Activated naive CD4-positive, alpha-beta T cell treated with anti-CD3 and anti-CD28 coated beads, Interleukin-2, amount 50 U/mL, for 24 hours (primary cell): ENCODE measurements around the gene SSR4.

Source experiments
- H3K27ac Mint-ChIP-seq: one replicate; pipeline ENCODE4 v1.8.0; 2021; ENCODE audit warnings: mild to moderate bottlenecking, mixed read lengths
- H3K27me3 Mint-ChIP-seq: one replicate; pipeline ENCODE4 v1.8.0; 2021; ENCODE audit warnings: mixed read lengths
- H3K36me3 Mint-ChIP-seq: one replicate; pipeline ENCODE4 v1.8.0; 2021; ENCODE audit warnings: mixed read lengths
- H3K4me1 Mint-ChIP-seq: one replicate; pipeline ENCODE4 v1.8.0; 2021; ENCODE audit warnings: mixed read lengths
- H3K4me3 Mint-ChIP-seq: one replicate; pipeline ENCODE4 v1.8.0; 2021; ENCODE audit warnings: mild to moderate bottlenecking, mixed read lengths
- H3K9me3 Mint-ChIP-seq: one replicate; pipeline ENCODE4 v1.8.0; 2021; ENCODE audit warnings: mixed read lengths

Gene SSR4

GRCh38 chrX:153775293-153776119, 19.0 kb upstream of the SSR4 start:
- peaks cover 5% of the 10 kb centered on the region for H3K4me1 Mint-ChIP-seq
- no peaks in the 10 kb centered on the region for H3K36me3 Mint-ChIP-seq
- no peak overlapping the region for H3K4me3 Mint-ChIP-seq
- H3K9me3 Mint-ChIP-seq: no peaks in the 10 kb centered on the region
- H3K27me3 Mint-ChIP-seq: no peaks in the 10 kb centered on the region
- H3K27ac Mint-ChIP-seq: no peak overlapping the region

DNA sequence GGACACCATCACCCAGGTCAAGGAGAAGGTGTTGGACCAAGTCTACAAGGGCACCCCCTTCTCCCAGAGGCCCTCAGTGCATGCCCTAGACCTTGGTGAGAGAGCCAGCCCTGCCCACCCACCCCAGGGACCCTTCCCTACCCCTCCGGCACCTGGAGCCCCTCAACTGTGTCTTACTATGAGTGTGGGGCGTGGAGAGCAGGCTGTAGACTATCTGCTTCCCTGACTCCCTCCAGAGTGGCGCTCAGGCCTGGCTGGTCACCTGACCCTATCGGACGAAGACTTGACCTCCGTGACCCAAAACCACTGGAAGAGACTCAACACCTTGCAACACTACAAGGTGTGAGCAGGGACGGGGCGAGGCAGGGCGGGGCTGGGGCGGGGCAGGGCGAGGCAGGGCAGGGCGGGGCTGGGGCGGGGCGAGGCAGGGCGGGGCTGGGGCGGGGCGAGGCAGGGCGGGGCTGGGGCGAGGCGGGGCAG, 18.3 kb upstream of the SSR4 start:
- Mint-ChIP-seq H3K27ac (no peak overlapping the region), H3K4me1 (peaks cover 5% of the 10 kb centered on the region), H3K4me3 (no peak overlapping the region), H3K9me3 (no peaks in the 10 kb centered on the region), H3K36me3 (no peaks in the 10 kb centered on the region), H3K27me3 (no peaks in the 10 kb centered on the region)

DNA sequence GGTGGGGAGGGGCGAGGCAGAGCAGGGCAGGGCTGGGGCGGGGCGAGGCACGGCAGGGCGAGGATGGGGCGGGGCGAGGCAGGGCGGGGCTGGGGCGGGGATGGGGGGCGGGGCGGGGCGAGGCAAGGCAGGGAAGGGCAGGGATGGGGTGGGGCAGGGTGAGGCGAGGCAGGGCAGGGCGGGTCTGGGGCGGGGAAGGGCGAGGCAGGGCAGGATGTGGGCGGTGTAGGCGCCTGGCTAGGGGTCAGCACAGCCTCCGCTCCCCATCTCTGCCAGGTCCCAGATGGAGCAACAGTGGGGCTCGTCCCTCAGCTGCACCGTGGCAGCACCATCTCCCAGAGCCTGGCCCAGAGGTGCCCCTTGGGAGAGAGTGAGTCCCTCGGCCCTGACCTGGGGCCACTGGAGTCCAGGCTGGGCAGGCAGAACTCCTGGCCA, 17.8 kb upstream of the SSR4 start:
- no peak overlapping the region for H3K4me3 Mint-ChIP-seq
- H3K4me1 Mint-ChIP-seq: peaks cover 5% of the 10 kb centered on the region
- no peaks in the 10 kb centered on the region for H3K36me3 Mint-ChIP-seq
- no peaks in the 10 kb centered on the region for H3K9me3 Mint-ChIP-seq
- no peaks in the 10 kb centered on the region for H3K27me3 Mint-ChIP-seq
- no peak overlapping the region for H3K27ac Mint-ChIP-seq

DNA sequence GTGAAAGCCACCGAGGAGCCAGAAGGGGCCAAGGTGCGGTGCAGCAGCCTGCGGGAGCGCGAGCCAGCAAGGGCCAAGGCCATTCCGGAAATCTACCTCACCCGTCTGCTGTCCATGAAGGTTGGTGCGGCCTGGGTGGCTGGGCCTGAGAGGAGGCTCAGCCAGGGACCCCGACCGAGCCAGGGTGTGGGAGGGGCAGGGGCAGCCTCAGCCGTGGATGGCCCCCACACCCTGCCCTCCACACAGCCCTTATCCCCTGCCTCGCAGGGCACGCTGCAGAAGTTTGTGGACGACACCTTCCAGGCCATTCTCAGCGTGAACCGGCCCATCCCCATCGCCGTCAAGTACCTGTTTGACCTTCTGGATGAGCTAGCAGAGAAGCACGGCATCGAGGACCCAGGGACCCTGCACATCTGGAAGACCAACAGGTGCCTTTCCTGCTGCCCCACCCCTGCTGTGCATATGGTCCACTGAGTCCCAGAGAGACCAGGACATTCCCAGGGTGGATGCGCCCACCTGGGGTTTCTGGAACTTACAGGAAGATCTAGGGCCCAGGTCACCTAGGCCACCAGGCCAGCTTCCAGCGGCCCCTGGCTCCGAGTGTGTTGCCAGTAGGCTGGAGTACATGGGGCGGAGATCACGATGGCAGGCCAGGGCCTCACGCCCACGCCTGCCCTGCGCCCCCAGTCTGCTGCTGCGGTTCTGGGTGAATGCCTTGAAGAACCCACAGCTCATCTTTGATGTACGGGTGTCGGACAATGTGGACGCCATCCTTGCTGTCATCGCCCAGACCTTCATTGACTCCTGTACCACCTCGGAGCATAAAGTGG, 17.0 kb upstream of the SSR4 start:
- peaks cover 5% of the 10 kb centered on the region for H3K4me1 Mint-ChIP-seq
- no peaks in the 10 kb centered on the region for H3K27me3 Mint-ChIP-seq
- H3K27ac Mint-ChIP-seq: no peak overlapping the region
- H3K9me3 Mint-ChIP-seq: no peaks in the 10 kb centered on the region
- H3K36me3 Mint-ChIP-seq: no peaks in the 10 kb centered on the region
- no peak overlapping the region for H3K4me3 Mint-ChIP-seq

DNA sequence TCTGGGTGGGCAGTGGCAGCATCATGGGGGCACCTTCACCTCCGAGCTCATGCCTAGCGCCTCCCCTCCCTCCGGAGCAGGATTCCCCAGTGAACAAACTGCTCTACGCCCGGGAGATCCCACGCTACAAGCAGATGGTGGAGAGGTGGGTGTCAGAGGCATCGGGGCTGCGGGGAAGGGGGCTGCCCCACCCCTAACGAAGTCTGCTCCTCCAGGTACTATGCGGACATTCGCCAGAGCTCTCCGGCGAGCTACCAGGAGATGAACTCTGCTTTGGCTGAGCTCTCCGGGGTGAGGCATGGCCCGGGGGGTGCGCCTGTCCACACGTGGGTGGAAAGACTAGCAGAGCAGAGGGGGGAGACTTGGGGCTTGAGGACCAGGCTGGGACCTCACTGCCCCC, 16.3 kb upstream of the SSR4 start:
- no peak overlapping the region for H3K4me3 Mint-ChIP-seq
- no peak overlapping the region for H3K27ac Mint-ChIP-seq
- no peaks in the 10 kb centered on the region for H3K9me3 Mint-ChIP-seq
- peaks cover 5% of the 10 kb centered on the region for H3K4me1 Mint-ChIP-seq
- H3K36me3 Mint-ChIP-seq: no peaks in the 10 kb centered on the region
- H3K27me3 Mint-ChIP-seq: no peaks in the 10 kb centered on the region

DNA sequence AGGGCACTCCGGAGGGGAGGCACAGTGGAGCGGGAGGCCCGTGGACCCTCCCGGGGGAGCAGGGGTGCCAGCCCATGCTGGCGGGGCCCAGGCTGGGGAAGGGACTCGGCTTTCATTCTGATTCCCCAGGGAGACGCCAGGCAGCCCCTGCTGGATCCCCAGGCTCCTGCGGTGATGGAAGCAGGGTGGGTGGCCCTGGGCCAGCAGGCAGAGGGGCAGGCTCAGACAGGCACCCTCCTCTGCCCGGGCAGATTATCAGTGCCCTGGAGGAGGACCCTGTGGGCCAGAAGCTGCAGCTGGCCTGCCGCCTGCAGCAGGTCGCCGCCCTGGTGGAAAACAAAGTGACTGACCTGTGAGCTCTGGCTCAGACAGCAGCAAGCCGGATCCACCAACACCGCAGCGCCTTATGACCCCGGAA, 15.8 kb upstream of the SSR4 start:
- Mint-ChIP-seq H3K4me3 (no peak overlapping the region), H3K27me3 (no peaks in the 10 kb centered on the region), H3K27ac (no peak overlapping the region), H3K9me3 (no peaks in the 10 kb centered on the region), H3K36me3 (no peaks in the 10 kb centered on the region), H3K4me1 (peaks cover 5% of the 10 kb centered on the region)

DNA sequence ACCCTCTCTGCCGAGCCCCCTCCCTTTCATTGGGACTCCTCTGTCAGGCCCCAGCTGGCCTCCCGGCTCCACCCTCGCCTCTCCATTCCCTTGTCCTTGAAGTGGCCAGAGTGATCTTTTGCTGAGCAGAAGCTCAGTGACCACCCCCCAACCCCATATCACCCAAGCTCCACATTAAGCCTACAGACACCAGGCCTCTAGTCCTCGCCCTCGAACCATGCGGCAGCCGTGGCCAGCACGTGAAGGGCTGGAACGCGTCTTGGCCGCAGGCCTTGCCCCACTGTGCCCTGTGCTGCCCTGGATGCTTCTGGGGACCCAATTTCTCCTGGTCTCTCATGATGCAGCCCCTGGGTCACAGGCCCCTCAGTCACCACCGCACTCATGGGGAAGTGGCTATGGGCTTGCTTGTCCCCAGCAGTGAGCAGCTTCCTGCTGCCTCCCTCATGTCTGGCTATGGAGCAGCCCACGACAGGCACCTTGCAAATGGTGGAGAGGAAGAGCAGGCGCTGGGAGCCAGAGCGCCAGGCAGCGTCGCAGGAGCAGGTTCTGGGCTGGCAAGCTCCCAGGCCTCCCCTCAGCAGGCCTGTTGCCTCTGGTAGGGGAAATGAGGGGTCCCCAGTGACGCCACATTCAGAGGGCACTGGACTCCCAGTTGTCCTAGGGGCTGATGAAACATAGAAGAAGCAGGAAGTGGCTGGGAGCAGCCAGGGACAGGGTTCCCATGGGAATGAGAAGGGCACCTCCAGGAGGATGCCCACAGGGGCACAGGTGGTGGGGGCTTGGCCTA, 14.4 kb upstream of the SSR4 start:
- Mint-ChIP-seq H3K4me3 (no peak overlapping the region), H3K27me3 (no peaks in the 10 kb centered on the region), H3K4me1 (peaks cover 5% of the 10 kb centered on the region), H3K27ac (no peak overlapping the region), H3K9me3 (no peaks in the 10 kb centered on the region), H3K36me3 (no peaks in the 10 kb centered on the region)

DNA sequence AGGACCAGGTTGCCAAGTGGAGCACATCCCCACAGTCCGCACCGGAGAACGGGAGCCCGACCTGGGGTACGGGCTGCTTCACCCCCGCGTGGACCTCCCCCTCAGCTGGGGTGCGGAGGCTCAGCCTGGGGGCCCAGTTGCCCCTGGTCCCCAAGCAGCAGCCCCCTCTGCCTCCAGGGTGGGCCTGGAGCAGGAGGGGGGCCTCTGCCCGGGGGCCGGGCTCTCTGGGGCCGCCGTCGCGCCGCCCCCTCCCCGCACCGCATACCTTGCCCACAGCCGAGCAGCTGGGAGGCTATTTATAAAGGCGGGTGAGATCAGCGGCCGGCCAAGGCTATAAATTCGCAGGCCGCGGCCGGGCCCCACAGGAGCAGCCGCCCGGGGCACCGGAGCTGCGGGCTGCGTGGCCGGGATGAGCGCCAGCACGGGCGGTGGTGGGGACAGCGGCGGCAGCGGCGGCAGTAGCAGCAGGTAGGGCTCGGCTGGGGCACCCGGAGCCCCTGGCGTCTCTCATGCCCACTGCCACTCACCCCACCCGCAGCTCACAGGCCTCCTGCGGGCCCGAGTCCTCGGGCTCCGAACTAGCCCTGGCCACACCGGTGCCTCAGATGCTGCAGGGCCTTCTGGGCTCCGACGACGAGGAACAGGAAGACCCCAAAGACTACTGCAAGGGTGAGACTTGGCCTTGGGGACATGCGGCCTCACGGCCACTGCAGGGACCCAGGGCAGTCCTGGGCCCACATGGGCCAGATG, 13.6 kb upstream of the SSR4 start, which contains the start of gene SRPK3:
SRPK3 (plus strand) TSS at position 364 of the 750 bp plus-strand sequence; CDS start at position 410, 46 bp downstream.
- Mint-ChIP-seq H3K4me3 (no peak within 1 kb of the TSS), H3K9me3 (no peaks in the 10 kb centered on the region), H3K36me3 (no peaks in the 10 kb centered on the region), H3K27ac (no peak within 1 kb of the TSS), H3K27me3 (no peaks in the 10 kb centered on the region), H3K4me1 (peaks cover 5% of the 10 kb centered on the region)

DNA sequence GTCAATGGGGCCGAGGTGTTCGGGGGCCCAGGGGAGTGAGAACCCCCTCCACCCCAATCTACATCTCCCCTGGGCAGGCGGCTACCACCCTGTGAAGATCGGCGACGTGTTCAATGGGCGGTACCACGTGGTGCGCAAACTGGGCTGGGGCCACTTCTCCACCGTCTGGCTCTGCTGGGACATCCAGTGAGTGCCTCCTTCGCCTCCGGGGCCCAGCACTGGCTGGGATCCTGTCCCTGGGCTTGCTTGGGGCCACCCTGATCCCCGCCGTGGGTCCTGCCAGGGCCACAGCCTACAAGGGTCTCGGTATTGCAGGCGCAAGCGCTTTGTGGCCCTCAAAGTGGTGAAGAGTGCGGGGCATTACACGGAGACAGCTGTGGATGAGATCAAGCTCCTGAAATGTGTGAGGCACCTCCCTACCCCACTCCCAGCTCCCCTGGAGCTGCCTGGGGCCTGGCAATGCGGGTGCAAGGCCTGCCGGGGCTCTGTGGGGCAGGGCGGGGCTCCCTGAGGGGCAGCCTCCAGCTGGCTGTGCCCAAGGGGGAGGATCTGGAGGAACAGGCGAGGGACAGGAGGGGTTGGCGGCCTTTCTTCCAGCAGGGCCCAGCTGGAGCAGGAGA, 12.9 kb upstream of the SSR4 start:
- no peaks in the 10 kb centered on the region for H3K9me3 Mint-ChIP-seq
- H3K27me3 Mint-ChIP-seq: no peaks in the 10 kb centered on the region
- H3K4me3 Mint-ChIP-seq: no peak overlapping the region
- H3K36me3 Mint-ChIP-seq: no peaks in the 10 kb centered on the region
- no peak overlapping the region for H3K27ac Mint-ChIP-seq
- H3K4me1 Mint-ChIP-seq: peaks cover 5% of the 10 kb centered on the region

DNA sequence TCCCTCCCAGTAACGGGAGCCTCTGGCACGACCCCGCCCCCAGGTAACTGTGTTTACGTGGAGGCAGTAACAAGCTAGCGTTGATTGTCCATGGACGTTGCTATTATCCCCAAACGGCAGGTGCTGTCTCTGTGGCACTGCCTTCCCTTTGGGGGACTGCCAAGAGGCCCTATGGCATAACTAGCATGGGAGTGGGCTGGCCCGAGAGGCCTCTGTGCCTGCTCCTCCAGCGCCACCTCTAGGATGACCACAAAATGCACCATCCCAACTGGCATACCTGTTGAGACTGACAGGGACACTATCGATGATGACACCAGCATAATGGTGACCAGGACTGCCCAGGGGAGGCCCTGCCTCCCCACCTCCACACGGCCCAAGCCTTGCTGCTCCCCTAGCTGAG, 12.2 kb upstream of the SSR4 start:
- no peaks in the 10 kb centered on the region for H3K9me3 Mint-ChIP-seq
- no peak overlapping the region for H3K4me3 Mint-ChIP-seq
- no peaks in the 10 kb centered on the region for H3K27me3 Mint-ChIP-seq
- H3K4me1 Mint-ChIP-seq: peaks cover 5% of the 10 kb centered on the region
- H3K27ac Mint-ChIP-seq: no peak overlapping the region
- no peaks in the 10 kb centered on the region for H3K36me3 Mint-ChIP-seq

- Mint-ChIP-seq H3K4me3 (no peak overlapping the region), H3K27me3 (no peaks in the 10 kb centered on the region), H3K27ac (no peak overlapping the region), H3K36me3 (no peaks in the 10 kb centered on the region), H3K4me1 (peaks cover 5% of the 10 kb centered on the region), H3K9me3 (no peaks in the 10 kb centered on the region)
These were observed 11.6 kb upstream of the SSR4 start for GRCh38 chrX:153782871-153783270.

DNA sequence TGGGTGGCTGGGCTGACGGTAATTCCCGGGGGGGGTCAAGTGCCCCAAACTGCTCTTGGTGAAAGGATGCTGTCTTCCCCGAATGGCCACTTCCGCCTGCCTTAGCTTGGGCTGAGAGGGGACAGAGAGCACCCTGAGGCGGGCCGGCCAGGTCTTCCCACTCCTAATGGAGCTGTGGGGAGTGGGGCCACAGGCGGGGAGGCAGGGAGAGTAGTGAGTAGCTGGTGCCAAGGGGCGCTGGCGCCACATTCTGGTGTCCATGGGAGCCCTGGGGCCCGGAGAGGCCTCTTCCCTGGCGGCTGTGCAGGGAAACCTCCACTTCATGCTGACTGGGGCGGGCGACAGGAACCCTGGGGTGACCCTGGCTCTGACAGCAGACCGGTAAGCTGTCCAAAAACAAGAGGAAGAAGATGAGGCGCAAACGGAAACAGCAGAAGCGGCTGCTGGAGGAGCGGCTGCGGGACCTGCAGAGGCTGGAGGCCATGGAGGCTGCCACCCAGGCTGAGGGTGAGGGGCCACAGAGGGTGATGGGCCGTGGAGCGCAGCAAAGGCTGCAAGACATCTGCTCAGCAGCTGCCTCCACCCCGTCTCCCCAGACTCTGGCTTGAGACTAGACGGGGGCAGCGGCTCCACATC, 11.0 kb upstream of the SSR4 start:
- Mint-ChIP-seq H3K4me3 (no peak overlapping the region), H3K36me3 (no peaks in the 10 kb centered on the region), H3K9me3 (no peaks in the 10 kb centered on the region), H3K4me1 (peaks cover 5% of the 10 kb centered on the region), H3K27ac (no peak overlapping the region), H3K27me3 (no peaks in the 10 kb centered on the region)

- Mint-ChIP-seq H3K4me3 (no peak overlapping the region), H3K9me3 (no peaks in the 10 kb centered on the region), H3K36me3 (no peaks in the 10 kb centered on the region), H3K4me1 (peaks cover 5% of the 10 kb centered on the region), H3K27me3 (no peaks in the 10 kb centered on the region), H3K27ac (no peak overlapping the region)
These were observed 10.0 kb upstream of the SSR4 start for GRCh38 chrX:153784325-153784967.

DNA sequence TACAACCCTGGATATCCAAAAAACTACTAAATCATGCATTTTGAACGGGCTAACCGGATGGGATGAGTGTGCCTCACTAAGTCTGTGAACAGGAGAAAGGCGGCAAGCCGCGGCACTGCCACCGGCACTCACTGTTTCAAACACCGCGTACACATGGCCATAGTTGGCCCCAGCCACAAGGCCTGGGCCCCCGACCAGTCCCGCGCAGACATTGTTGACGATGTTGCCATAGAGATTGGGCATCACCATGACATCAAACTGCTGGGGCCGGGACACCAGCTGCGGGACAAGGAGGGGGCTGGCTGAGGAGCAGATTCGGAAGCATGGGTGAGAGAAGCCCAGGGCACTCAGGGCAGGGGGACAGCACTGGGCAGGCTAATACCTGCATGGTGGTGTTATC, 7.8 kb upstream of the SSR4 start:
- Mint-ChIP-seq H3K27ac (no peak overlapping the region), H3K27me3 (no peaks in the 10 kb centered on the region), H3K36me3 (no peaks in the 10 kb centered on the region), H3K4me1 (peaks cover 8% of the 10 kb centered on the region), H3K4me3 (no peak overlapping the region), H3K9me3 (no peaks in the 10 kb centered on the region)
